GM23338 (cell line): Measurements from ENCODE around the gene MVB12B. TPM values are rescaled to one million over a fixed set of nuclear protein-coding genes. Genes with fewer than 3 reads are reported as not detected.

Experiments
- ATAC-seq: fragments of 200-7000 bp; cut with Tn5 transposase; 3 replicates; pipeline ENCODE4 v1.9.1; 2020
- DNase-seq: peaks from one replicate; pipeline ENCODE4 v3.0.0-alpha.2; 2015; ENCODE audit warnings: low spot score
- H2AFZ ChIP-seq: fragments of 200-600 bp; sonication (generic); 2 replicates; pipeline ENCODE4 v1.8.0; 2016; ENCODE audit warnings: antibody characterized with exemption, mild to moderate bottlenecking, moderate library complexity
- H3F3A ChIP-seq: fragments of 200-600 bp; sonication (generic); replicated peaks from 2 replicates; pipeline ENCODE4 v1.8.0; 2017; ENCODE audit warnings: antibody characterized with exemption, mixed run types, low read depth
- H3K27ac ChIP-seq: fragments of 200-600 bp; sonication (generic); 2 replicates; pipeline ENCODE4 v1.6.1; 2016; ENCODE audit warnings: low read depth
- H3K27me3 ChIP-seq: fragments of 200-600 bp; sonication (generic); 2 replicates; pipeline ENCODE4 v1.8.0; 2016; ENCODE audit warnings: mild to moderate bottlenecking, mixed run types, moderate library complexity; ENCODE audit not compliant: insufficient read depth
- H3K36me3 ChIP-seq: fragments of 200-600 bp; sonication (generic); 2 replicates; pipeline ENCODE4 v1.8.0; 2016; ENCODE audit warnings: mild to moderate bottlenecking; ENCODE audit not compliant: insufficient read depth
- H3K4me1 ChIP-seq: fragments of 200-600 bp; sonication (generic); 2 replicates; pipeline ENCODE4 v1.8.0; 2016; ENCODE audit warnings: mild to moderate bottlenecking, moderate library complexity; ENCODE audit not compliant: insufficient read depth
- H3K4me2 ChIP-seq: fragments of 200-600 bp; sonication (generic); 2 replicates; pipeline ENCODE4 v1.7.1; 2017; ENCODE audit warnings: mixed run types
- H3K4me3 ChIP-seq: fragments of 200-600 bp; sonication (generic); 2 replicates; pipeline ENCODE4 v1.6.1; 2016; ENCODE audit warnings: mixed run types
- H3K79me2 ChIP-seq: fragments of 200-600 bp; sonication (generic); replicated peaks from 2 replicates; pipeline ENCODE4 v1.8.0; 2017; ENCODE audit warnings: mild to moderate bottlenecking; ENCODE audit not compliant: insufficient read depth
- H3K9me2 ChIP-seq: fragments of 200-600 bp; sonication (generic); 2 replicates; pipeline ENCODE4 v1.8.0; 2017; ENCODE audit not compliant: insufficient read depth
- H4K20me1 ChIP-seq: fragments of 200-600 bp; sonication (generic); replicated peaks from 2 replicates; pipeline ENCODE4 v1.8.0; 2017; ENCODE audit warnings: mild to moderate bottlenecking; ENCODE audit not compliant: insufficient read depth
- H3K27ac Mint-ChIP-seq: 2 replicates; pipeline ENCODE4 v1.8.0; 2020; ENCODE audit warnings: inconsistent platforms, mild to moderate bottlenecking, moderate library complexity, mixed read lengths
- H3K27me3 Mint-ChIP-seq: 3 replicates; pipeline ENCODE4 v1.8.0; 2022; ENCODE audit warnings: low read depth, mild to moderate bottlenecking, moderate library complexity, mixed read lengths, inconsistent platforms; ENCODE audit not compliant: insufficient read depth, poor library complexity
- H3K36me3 Mint-ChIP-seq: 3 replicates; pipeline ENCODE4 v1.8.0; 2021; ENCODE audit warnings: low read depth, mild to moderate bottlenecking, inconsistent platforms, moderate library complexity, mixed read lengths
- H3K4me1 Mint-ChIP-seq: 3 replicates; pipeline ENCODE4 v1.8.0; 2020; ENCODE audit warnings: mild to moderate bottlenecking, inconsistent platforms, mixed read lengths
- H3K4me3 Mint-ChIP-seq: 3 replicates; pipeline ENCODE4 v1.8.0; 2021; ENCODE audit warnings: moderate library complexity, mild to moderate bottlenecking, inconsistent platforms, mixed read lengths
- H3K9me3 Mint-ChIP-seq: 3 replicates; pipeline ENCODE4 v1.8.0; 2020; ENCODE audit warnings: moderate library complexity, mild to moderate bottlenecking, inconsistent platforms, mixed read lengths
- CREB1 ChIP-seq: fragments of 250-450 bp; sonication (Bioruptor Pico); IDR thresholded peaks from 2 replicates; pipeline ENCODE4 v1.5.0; 2020; ENCODE audit warnings: low read depth, mild to moderate bottlenecking, moderate library complexity
- CTCF ChIP-seq, 2 experiments: fragments of 200-600 bp in 1 of 2; sonication (generic) in 1 of 2; conservative IDR thresholded peaks; 2 replicates each; pipeline versions ENCODE4 v1.5.1 to v1.6.1; 2016 to 2017; ENCODE audit warnings: antibody characterized with exemption in 2 of 2, low read depth in 2 of 2, mild to moderate bottlenecking in 2 of 2, moderate library complexity in 1 of 2
- ETS1 ChIP-seq: IDR thresholded peaks from 2 replicates; pipeline ENCODE4 v1.6.1; 2016; ENCODE audit warnings: antibody characterized with exemption
- JUNB ChIP-seq: IDR thresholded peaks from one replicate; pipeline ENCODE4 v1.6.1; 2016; ENCODE audit warnings: antibody characterized with exemption; ENCODE audit not compliant: unreplicated experiment
- REST ChIP-seq: IDR thresholded peaks from one replicate; pipeline ENCODE4 v1.6.1; 2018; ENCODE audit warnings: antibody characterized with exemption; ENCODE audit not compliant: unreplicated experiment
- ZNF114 ChIP-seq: fragments of 250-450 bp; sonication (Bioruptor Pico); IDR thresholded peaks from 2 replicates; pipeline ENCODE4 v1.5.0; 2020; ENCODE audit warnings: mild to moderate bottlenecking, moderate library complexity
- ZNF331 ChIP-seq: fragments of 250-450 bp; sonication (Bioruptor Pico); IDR thresholded peaks from 2 replicates; pipeline ENCODE4 v1.5.0; 2020; ENCODE audit warnings: low read depth, mild to moderate bottlenecking, moderate library complexity
- ZNF462 ChIP-seq: fragments of 250-450 bp; sonication (Bioruptor Pico); IDR thresholded peaks from 2 replicates; pipeline ENCODE4 v1.5.0; 2020; ENCODE audit warnings: mild to moderate bottlenecking, moderate library complexity
- polyA plus RNA-seq: library from polyadenylated mRNA; unstranded; fragments of >200 nt; fragmentation: Nextera tagmentation; extraction: Ambion mirVana; gene quantifications from 2 replicates; pipeline ENCODE4 v1.2.1, GENCODE V29; 2016
- total RNA-seq: library from RNA; depleted of rRNA; stranded (reverse); fragments of >200 nt; shearing (Covaris generic); gene quantifications from 2 replicates; pipeline ENCODE4 v1.2.3, GENCODE V29; 2014

Gene MVB12B
- total and polyA plus RNA-seq, 2 experiments from 2014 or later = 1.9 to 6.6 TPM

- TF ChIP-seq ETS1 (no peak), CREB1 (no peak)
These were observed 73.2 kb downstream of the MVB12B start (continued) for GRCh38 chr9:126399789-126400188.

GRCh38 chr9:126400571-126400970 lies 73.9 kb downstream of the MVB12B start:
- no peak overlapping the region for H3K4me2 ChIP-seq
- H3K36me3 Mint-ChIP-seq = no peaks in the 10 kb centered on the region
- H3K27me3 ChIP-seq = no peaks in the 10 kb centered on the region
- H3K4me3 ChIP-seq = no peak overlapping the region
- peaks cover 14% of the 10 kb centered on the region for H3K27me3 Mint-ChIP-seq
- H4K20me1 ChIP-seq = no peaks in the 10 kb centered on the region
- H3K4me3 Mint-ChIP-seq = no peak overlapping the region
- no peak overlapping the region for H3K27ac ChIP-seq
- DNase-seq (no peak), ATAC-seq (no peak)
- no peak for TF ChIP-seq JUNB
- no peak for TF ChIP-seq ZNF114 (CRISPR knock-in tag)
- TF ChIP-seq ZNF331 (CRISPR knock-in tag) = no peak
- no peak overlapping the region for H2AFZ ChIP-seq
- H3K79me2 ChIP-seq = no peaks in the 10 kb centered on the region
- H3F3A ChIP-seq = no peaks in the 10 kb centered on the region
- no peaks in the 10 kb centered on the region for H3K36me3 ChIP-seq
- no peaks in the 10 kb centered on the region for H3K4me1 ChIP-seq
- H3K4me1 Mint-ChIP-seq = peaks cover 12% of the 10 kb centered on the region
- no peaks in the 10 kb centered on the region for H3K9me3 Mint-ChIP-seq
- no peaks in the 10 kb centered on the region for H3K9me2 ChIP-seq
- H3K27ac Mint-ChIP-seq = no peak overlapping the region

GRCh38 chr9:126401107-126401506 lies 74.5 kb downstream of the MVB12B start:
- Histone ChIP-seq H3K27me3 (no peaks in the 10 kb centered on the region), H3K4me2 (no peak overlapping the region), H3K36me3 (no peaks in the 10 kb centered on the region), H3K79me2 (no peaks in the 10 kb centered on the region), H3K27ac (no peak overlapping the region), H2AFZ (no peak overlapping the region), H3K4me3 (no peak overlapping the region), H3K9me2 (no peaks in the 10 kb centered on the region), H3K4me1 (peaks cover 3% of the 10 kb centered on the region), H3F3A (no peaks in the 10 kb centered on the region), H4K20me1 (no peaks in the 10 kb centered on the region)
- Mint-ChIP-seq H3K27me3 (peaks cover 14% of the 10 kb centered on the region), H3K27ac (no peak overlapping the region), H3K4me1 (peaks cover 16% of the 10 kb centered on the region), H3K9me3 (no peaks in the 10 kb centered on the region), H3K4me3 (no peak overlapping the region), H3K36me3 (no peaks in the 10 kb centered on the region)
- DNase-seq (no peak), ATAC-seq (no peak)
- TF ChIP-seq REST (no peak), CTCF (conservative IDR thresholded peaks at IDR 0.05; ENCODE audit: low read depth in 2 of 2) (no peak), JUNB (no peak), ZNF331 (CRISPR knock-in tag) (no peak), ZNF462 (CRISPR knock-in tag) (no peak)
